Upper lobe of right lung (tissue), 1 donor: ENCODE data around the gene LIN37. TPM values are rescaled to one million over a fixed set of nuclear protein-coding genes. Genes with fewer than 3 reads are reported as not detected.
"Not testable (repeated sequence)": the region's sequence is repeated elsewhere in the genome, so short reads cannot be mapped to it uniquely, and the experiment has no call there.

Source experiments
- ATAC-seq: fragments of 200-7000 bp; cut with Tn5 transposase; one replicate; pipeline ENCODE4 v1.9.1; 2020; ENCODE audit warnings: mild to moderate bottlenecking, moderate library complexity
- DNase-seq: peaks from one replicate; pipeline ENCODE4 v3.0.0-alpha.2; 2020
- H3K27ac ChIP-seq: fragments of 200-600 bp; one replicate; pipeline ENCODE4 v1.8.0; 2022
- H3K27me3 ChIP-seq: fragments of 200-600 bp; one replicate; pipeline ENCODE4 v1.8.0; 2022; ENCODE audit warnings: mild to moderate bottlenecking
- H3K36me3 ChIP-seq: fragments of 200-600 bp; one replicate; pipeline ENCODE4 v1.8.0; 2022
- H3K4me1 ChIP-seq: fragments of 200-600 bp; one replicate; pipeline ENCODE4 v1.8.0; 2022
- H3K4me3 ChIP-seq: fragments of 200-600 bp; one replicate; pipeline ENCODE4 v1.8.0; 2022; ENCODE audit warnings: mild to moderate bottlenecking
- H3K9me3 ChIP-seq: fragments of 200-600 bp; one replicate; pipeline ENCODE4 v1.8.0; 2022
- CTCF ChIP-seq: fragments of 200-600 bp; IDR thresholded peaks from one replicate; pipeline ENCODE4 v1.8.0; 2022; ENCODE audit warnings: antibody characterized with exemption
- intact Hi-C: fragments of 100-400 bp; cut with DNase I; formaldehyde crosslinking; loops from one replicate; pipeline ENCODE4 v1.11.0; 2022
- total RNA-seq: library from RNA; stranded (reverse); fragmentation: NEBNext Ultra II Directional; extraction: Animal tissue kit (Norgen Biotek cat#: 25700); gene quantifications from one replicate; pipeline ENCODE4 v1.2.1, GENCODE V29; 2021
- donor health status: DM: no; HTN: yes; CAD: no; lungs with severe emphysema.

The LIN37 gene
- total RNA-seq, 1 donor from 2014 or later = 11.3 TPM

- Histone ChIP-seq H3K4me3 (no peak overlapping the region), H3K4me1 (no peaks in the 10 kb centered on the region), H3K27me3 (no peaks in the 10 kb centered on the region), H3K9me3 (no peaks in the 10 kb centered on the region), H3K36me3 (peaks cover 35% of the 10 kb centered on the region), H3K27ac (no peak overlapping the region)
- no peak for TF ChIP-seq CTCF
- intact Hi-C loops = no loop called here
- ATAC-seq (no peak), DNase-seq (no peak)
These were observed 16.3 kb downstream of the LIN37 start for GRCh38 chr19:35764432-35765315.

GRCh38 chr19:35766571-35767104 is 18.3 kb downstream of the LIN37 start:
- ATAC-seq (peak; percentile 5), DNase-seq (peak; percentile 61)
- no peak overlapping the region for H3K4me3 ChIP-seq
- no peaks in the 10 kb centered on the region for H3K9me3 ChIP-seq
- peaks cover 34% of the 10 kb centered on the region for H3K36me3 ChIP-seq
- no peaks in the 10 kb centered on the region for H3K4me1 ChIP-seq
- no peak for TF ChIP-seq CTCF
- H3K27me3 ChIP-seq = no peaks in the 10 kb centered on the region
- intact Hi-C loops = no loop called here
- no peak overlapping the region for H3K27ac ChIP-seq

- Histone ChIP-seq H3K27ac (no peak overlapping the region), H3K9me3 (no peaks in the 10 kb centered on the region), H3K4me3 (no peak overlapping the region), H3K36me3 (peaks cover 26% of the 10 kb centered on the region), H3K4me1 (no peaks in the 10 kb centered on the region), H3K27me3 (no peaks in the 10 kb centered on the region)
- no peak for TF ChIP-seq CTCF
- peak; percentile 27 for ATAC-seq
- intact Hi-C loops = no loop called here
- no peak for DNase-seq
These were observed 19.1 kb downstream of the LIN37 start for GRCh38 chr19:35767288-35768081.

- H3K9me3 ChIP-seq = no peaks in the 10 kb centered on the region
- no peak for ATAC-seq
- intact Hi-C loops = no loop called here
- H3K36me3 ChIP-seq = peaks cover 20% of the 10 kb centered on the region
- no peak for TF ChIP-seq CTCF
- H3K27ac ChIP-seq = no peak overlapping the region
- no peak for DNase-seq
- no peaks in the 10 kb centered on the region for H3K4me1 ChIP-seq
- H3K4me3 ChIP-seq = no peak overlapping the region
- H3K27me3 ChIP-seq = no peaks in the 10 kb centered on the region
These were observed 19.7 kb downstream of the LIN37 start for GRCh38 chr19:35768082-35768421.

GRCh38 chr19:35772362-35772761 is 24.0 kb downstream of the LIN37 start:
- H3K27ac ChIP-seq, H3K27me3 ChIP-seq, H3K4me3 ChIP-seq, H3K9me3 ChIP-seq, DNase-seq, H3K36me3 ChIP-seq, ATAC-seq, H3K4me1 ChIP-seq, intact Hi-C loops: not testable (repeated sequence)
